BJ (cell line): ENCODE results near the gene NLGN1. TPM values are rescaled to one million over a fixed set of nuclear protein-coding genes. Genes with fewer than 3 reads are reported as not detected.

ENCODE experiments used
- CTCF ChIA-PET: fragments of 350-600 bp; formaldehyde crosslinking; extraction: SDS; loops from one replicate; lab custom pipeline; 2021; ENCODE audit warnings: antibody characterized with exemption, inconsistent platforms; lab: Yijun Ruan, JAX
- POLR2A ChIA-PET: fragments of 300-600 bp; sonication (Branson Sonifier 250); formaldehyde crosslinking; extraction: SDS; loops from one replicate; lab custom pipeline; 2021; ENCODE audit warnings: antibody characterized with exemption; lab: Charles Lee
- DNase-seq: peaks from one replicate; pipeline ENCODE4 v3.0.0-alpha.2; 2011; ENCODE audit warnings: low read depth
- H3K27me3 ChIP-seq: 2 replicates; pipeline ENCODE4 v1.6.0; 2011; ENCODE audit warnings: low read length; ENCODE audit not compliant: control insufficient read depth, insufficient read depth
- H3K36me3 ChIP-seq: 2 replicates; pipeline ENCODE4 v1.5.1; 2011; ENCODE audit warnings: low read length; ENCODE audit not compliant: control insufficient read depth, insufficient read depth
- H3K4me3 ChIP-seq: 2 replicates; pipeline ENCODE4 v1.5.1; 2011; ENCODE audit warnings: low read depth, mild to moderate bottlenecking, control low read depth, low read length
- CTCF ChIP-seq: IDR thresholded peaks from 2 replicates; pipeline ENCODE4 v1.5.1; 2011; ENCODE audit warnings: low read depth, mild to moderate bottlenecking, control low read depth, inconsistent platforms, low read length, moderate library complexity; ENCODE audit not compliant: insufficient read depth
- polyA plus RNA-seq: library from polyadenylated mRNA; depleted of rRNA; stranded (reverse); fragments of >200 nt; gene quantifications from 2 replicates; pipeline ENCODE4 v1.2.3, GENCODE V29; 2011

NLGN1 gene
- polyA plus RNA-seq, 1 experiment: 15.5 TPM

- TF ChIP-seq CTCF: no peak
- POLR2A ChIA-PET: no interaction called here
Observed at GRCh38 chr3:174156200-174156599, 758.7 kb downstream of the NLGN1 start.

GRCh38 chr3:174158674-174159073, 761.1 kb downstream of the NLGN1 start:
- no peak for DNase-seq
- H3K36me3 ChIP-seq: no peaks in the 10 kb centered on the region
- H3K27me3 ChIP-seq: no peaks in the 10 kb centered on the region
- no peak overlapping the region for H3K4me3 ChIP-seq
- CTCF ChIA-PET: no interaction called here
- POLR2A ChIA-PET: no interaction called here
- no peak for TF ChIP-seq CTCF

More at GRCh38 chr3:174156200-174156599, 758.7 kb downstream of the NLGN1 start:
- no peaks in the 10 kb centered on the region for H3K27me3 ChIP-seq
- no peaks in the 10 kb centered on the region for H3K36me3 ChIP-seq
- DNase-seq: no peak
- no peak overlapping the region for H3K4me3 ChIP-seq
- CTCF ChIA-PET: interaction anchor here (0.7 to 1.3 kb wide), 2 partner anchors 19 to 22 kb away, joined by 3 read pairs; no protein-coding TSS in a partner anchor

GRCh38 chr3:174159604-174160003, 762.1 kb downstream of the NLGN1 start:
- ChIA-PET CTCF (interaction anchor here (0.6 kb wide), 1 partner anchor 9 kb away, joined by 4 read pairs; no protein-coding TSS in a partner anchor), POLR2A (no interaction called here)
- DNase-seq: no peak
- Histone ChIP-seq H3K4me3 (no peak overlapping the region), H3K36me3 (no peaks in the 10 kb centered on the region), H3K27me3 (no peaks in the 10 kb centered on the region)
- no peak for TF ChIP-seq CTCF

- POLR2A ChIA-PET: no interaction called here
- CTCF ChIA-PET: no interaction called here
- no peak for TF ChIP-seq CTCF
- H3K4me3 ChIP-seq: no peak overlapping the region
- no peak for DNase-seq
- no peaks in the 10 kb centered on the region for H3K27me3 ChIP-seq
- H3K36me3 ChIP-seq: no peaks in the 10 kb centered on the region
Observed at GRCh38 chr3:174162550-174162949, 765.0 kb downstream of the NLGN1 start.

GRCh38 chr3:174168026-174168425, 770.5 kb downstream of the NLGN1 start:
- TF ChIP-seq CTCF: no peak
- DNase-seq: no peak
- H3K36me3 ChIP-seq: no peaks in the 10 kb centered on the region
- no peaks in the 10 kb centered on the region for H3K27me3 ChIP-seq
- ChIA-PET CTCF (interaction anchor here (0.6 to 0.9 kb wide), 2 partner anchors 15 to 18 kb away, joined by 3 read pairs; no protein-coding TSS in a partner anchor), POLR2A (no interaction called here)
- no peak overlapping the region for H3K4me3 ChIP-seq
